Activated T-helper 1 cell treated with anti-CD3 and anti-CD28 coated beads, Interleukin-12 subunit alpha, Interleukin-12 subunit beta, Interleukin-2, Interleukin-4 antibody, amounts not matched to agents 30 ng/mL and 10 ng/mL and 1 ng/mL, durations not matched to agents 14 hours and 24 hours and 36 hours (primary cell): ENCODE data around the gene LRRTM3. TPM values are rescaled to one million over a fixed set of nuclear protein-coding genes. Genes with fewer than 3 reads are reported as not detected.

ENCODE experiments used
- DNase-seq: peaks from one replicate; pipeline ENCODE4 v3.0.0; 2021; ENCODE audit warnings: low spot score
- H3K27ac Mint-ChIP-seq: one replicate; pipeline ENCODE4 v1.8.0; 2021; ENCODE audit warnings: mild to moderate bottlenecking, mixed read lengths
- H3K27me3 Mint-ChIP-seq: one replicate; pipeline ENCODE4 v1.8.0; 2022; ENCODE audit warnings: mild to moderate bottlenecking, moderate library complexity, mixed read lengths; ENCODE audit not compliant: insufficient read depth
- H3K36me3 Mint-ChIP-seq: one replicate; pipeline ENCODE4 v1.8.0; 2021; ENCODE audit warnings: low read depth, mixed read lengths
- H3K4me1 Mint-ChIP-seq: one replicate; pipeline ENCODE4 v1.8.0; 2021; ENCODE audit warnings: low read depth, mixed read lengths
- H3K4me3 Mint-ChIP-seq: one replicate; pipeline ENCODE4 v1.8.0; 2021; ENCODE audit warnings: mild to moderate bottlenecking, moderate library complexity, mixed read lengths
- H3K9me3 Mint-ChIP-seq: one replicate; pipeline ENCODE4 v1.8.0; 2021; ENCODE audit warnings: mixed read lengths
- intact Hi-C: fragments of 100-400 bp; cut with micrococcal nuclease; formaldehyde crosslinking; loops from one replicate; pipeline ENCODE4 v1.15.1; 2024
- total RNA-seq: library from RNA; stranded (reverse); gene quantifications from 2 replicates; pipeline ENCODE4 v1.2.3, GENCODE V29; 2022

Gene LRRTM3
- total RNA-seq, 1 donor from 2014 or later, result not detected

GRCh38 chr10:66942407-66942806, 16.6 kb downstream of the LRRTM3 start:
- no peak for DNase-seq
- no peaks in the 10 kb centered on the region for H3K9me3 Mint-ChIP-seq
- H3K4me3 Mint-ChIP-seq, result no peak overlapping the region
- no peaks in the 10 kb centered on the region for H3K36me3 Mint-ChIP-seq
- no peaks in the 10 kb centered on the region for H3K27me3 Mint-ChIP-seq
- H3K4me1 Mint-ChIP-seq, result no peaks in the 10 kb centered on the region
- intact Hi-C loops, result no loop called here
- no peak overlapping the region for H3K27ac Mint-ChIP-seq

GRCh38 chr10:66943590-66943989, 17.8 kb downstream of the LRRTM3 start:
- Mint-ChIP-seq H3K27me3 (no peaks in the 10 kb centered on the region), H3K4me1 (no peaks in the 10 kb centered on the region), H3K36me3 (no peaks in the 10 kb centered on the region), H3K27ac (no peak overlapping the region), H3K9me3 (no peaks in the 10 kb centered on the region), H3K4me3 (no peak overlapping the region)
- DNase-seq, result no peak
- intact Hi-C loops, result no loop called here

DNA sequence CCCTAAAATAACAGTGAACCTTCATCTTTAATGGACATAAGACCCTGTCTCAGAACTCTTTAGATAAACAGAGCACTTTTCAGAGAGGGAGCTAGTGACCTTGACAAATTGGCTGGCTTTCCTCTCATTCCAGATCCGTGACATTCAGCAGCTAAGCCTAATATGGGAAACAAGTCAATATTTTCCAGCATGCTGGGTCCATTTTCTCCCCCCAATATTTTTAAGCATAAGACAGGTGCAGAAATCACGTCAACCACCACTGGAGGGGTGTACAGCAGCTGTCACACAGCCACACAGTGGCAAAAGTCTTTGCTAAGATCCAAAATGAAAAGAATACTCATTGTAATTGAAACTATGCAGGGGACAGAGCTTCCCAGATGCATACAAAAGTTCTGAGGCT, 26.1 kb downstream of the LRRTM3 start:
- H3K4me3 Mint-ChIP-seq, result no peak overlapping the region
- H3K36me3 Mint-ChIP-seq, result no peaks in the 10 kb centered on the region
- intact Hi-C loops, result no loop called here
- no peak overlapping the region for H3K27ac Mint-ChIP-seq
- no peaks in the 10 kb centered on the region for H3K9me3 Mint-ChIP-seq
- H3K27me3 Mint-ChIP-seq, result no peaks in the 10 kb centered on the region
- no peak for DNase-seq
- no peaks in the 10 kb centered on the region for H3K4me1 Mint-ChIP-seq

DNA sequence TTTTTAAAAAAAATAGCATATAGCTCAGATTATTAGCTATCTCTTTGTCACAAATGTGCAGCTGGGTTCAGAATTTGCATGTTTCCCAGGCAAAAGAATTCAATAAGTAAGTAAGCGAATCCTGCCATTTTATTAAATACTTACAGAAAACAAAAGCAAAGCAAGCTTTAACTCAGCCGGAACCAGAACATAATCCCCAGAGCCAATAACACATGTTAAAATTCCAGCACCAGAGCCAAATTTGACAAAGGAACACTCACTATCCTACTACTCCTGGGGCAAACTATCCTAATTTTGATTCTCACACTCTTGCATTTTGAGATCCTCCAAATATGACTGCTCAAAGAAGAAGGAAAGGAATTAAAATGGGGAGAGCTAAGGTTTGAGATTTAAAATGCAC, 32.6 kb downstream of the LRRTM3 start:
- DNase-seq, result no peak
- Mint-ChIP-seq H3K27me3 (no peaks in the 10 kb centered on the region), H3K4me3 (no peak overlapping the region), H3K36me3 (no peaks in the 10 kb centered on the region), H3K4me1 (no peaks in the 10 kb centered on the region), H3K9me3 (no peaks in the 10 kb centered on the region), H3K27ac (no peak overlapping the region)
- intact Hi-C loops, result no loop called here

DNA sequence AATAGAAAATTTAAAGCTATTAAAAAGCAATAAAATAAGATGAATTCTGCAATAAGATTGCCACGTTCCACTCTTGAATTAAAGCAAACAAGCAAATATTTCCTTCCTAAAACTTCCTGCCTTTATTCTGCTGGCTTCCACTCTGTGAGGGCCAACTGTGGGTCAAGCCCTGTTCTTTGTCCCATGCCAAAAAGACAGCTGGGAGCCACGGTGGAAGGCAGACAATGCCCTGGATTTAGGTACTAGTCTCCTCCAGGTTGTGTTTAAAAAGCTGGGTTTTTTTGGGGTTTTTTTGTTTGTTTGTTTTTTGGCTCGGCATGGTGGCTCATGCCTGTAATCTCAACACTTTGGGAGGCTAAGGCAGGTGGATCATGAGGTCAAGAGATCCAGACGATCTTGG, 39.1 kb downstream of the LRRTM3 start:
- DNase-seq, result no peak
- intact Hi-C loops, result no loop called here
- H3K27me3 Mint-ChIP-seq, result no peaks in the 10 kb centered on the region
- H3K36me3 Mint-ChIP-seq, result no peaks in the 10 kb centered on the region
- no peaks in the 10 kb centered on the region for H3K4me1 Mint-ChIP-seq
- H3K27ac Mint-ChIP-seq, result no peak overlapping the region
- no peaks in the 10 kb centered on the region for H3K9me3 Mint-ChIP-seq
- no peak overlapping the region for H3K4me3 Mint-ChIP-seq

GRCh38 chr10:66980246-66980815, 54.5 kb downstream of the LRRTM3 start:
- no peak overlapping the region for H3K27ac Mint-ChIP-seq
- H3K4me1 Mint-ChIP-seq, result no peaks in the 10 kb centered on the region
- intact Hi-C loops, result no loop called here

GRCh38 chr10:66981361-66982052, 55.7 kb downstream of the LRRTM3 start:
- H3K36me3 Mint-ChIP-seq, result no peaks in the 10 kb centered on the region
- no peak overlapping the region for H3K27ac Mint-ChIP-seq
- no peaks in the 10 kb centered on the region for H3K27me3 Mint-ChIP-seq
- no peaks in the 10 kb centered on the region for H3K9me3 Mint-ChIP-seq
- intact Hi-C loops, result no loop called here
- no peak for DNase-seq
- H3K4me3 Mint-ChIP-seq, result no peak overlapping the region
- H3K4me1 Mint-ChIP-seq, result no peaks in the 10 kb centered on the region

More at GRCh38 chr10:66980246-66980815, 54.5 kb downstream of the LRRTM3 start:
- H3K4me3 Mint-ChIP-seq, result no peak overlapping the region
- DNase-seq, result no peak
- H3K36me3 Mint-ChIP-seq, result no peaks in the 10 kb centered on the region
- no peaks in the 10 kb centered on the region for H3K27me3 Mint-ChIP-seq
- no peaks in the 10 kb centered on the region for H3K9me3 Mint-ChIP-seq

- Mint-ChIP-seq H3K4me1 (no peaks in the 10 kb centered on the region), H3K36me3 (no peaks in the 10 kb centered on the region), H3K9me3 (no peaks in the 10 kb centered on the region), H3K27ac (no peak overlapping the region), H3K4me3 (no peak overlapping the region), H3K27me3 (no peaks in the 10 kb centered on the region)
- intact Hi-C loops, result no loop called here
- DNase-seq, result no peak
Observed at GRCh38 chr10:66982053-66982420, 56.2 kb downstream of the LRRTM3 start.

DNA sequence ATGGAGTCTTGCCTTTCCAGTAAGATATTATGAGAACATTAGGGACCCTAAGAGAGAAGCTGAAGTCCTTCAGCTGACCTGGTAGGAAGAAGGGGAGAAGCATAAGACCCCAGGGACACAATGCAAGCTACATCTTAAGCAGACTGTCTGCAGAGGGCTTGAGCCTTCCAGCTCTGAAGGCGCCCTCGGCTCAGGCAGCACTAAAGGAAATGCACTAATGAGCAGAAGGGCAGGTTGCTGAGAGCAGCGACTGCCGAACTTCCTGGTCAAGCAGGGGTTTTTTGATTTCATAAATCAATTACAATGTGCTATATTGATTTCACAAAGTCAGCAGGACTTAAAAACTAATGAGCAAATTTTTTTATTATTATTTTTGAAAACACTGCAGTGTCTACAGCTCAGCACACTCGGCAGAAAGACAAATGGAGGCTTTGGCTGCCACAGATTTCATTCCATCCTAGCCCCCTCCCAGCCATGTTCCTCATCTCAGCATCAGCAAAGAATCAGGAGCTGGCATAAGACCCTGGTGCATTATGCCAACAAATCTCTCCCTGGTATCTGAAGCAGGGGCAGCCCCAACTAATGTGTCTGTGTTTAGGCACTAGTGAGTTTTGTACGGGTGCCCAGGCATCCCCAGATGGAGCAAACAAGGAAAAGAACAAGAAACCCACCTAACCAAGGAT, 57.1 kb downstream of the LRRTM3 start:
- Mint-ChIP-seq H3K4me1 (no peaks in the 10 kb centered on the region), H3K27me3 (no peaks in the 10 kb centered on the region), H3K27ac (no peak overlapping the region), H3K4me3 (no peak overlapping the region), H3K36me3 (no peaks in the 10 kb centered on the region), H3K9me3 (no peaks in the 10 kb centered on the region)
- intact Hi-C loops, result no loop called here
- no peak for DNase-seq

DNA sequence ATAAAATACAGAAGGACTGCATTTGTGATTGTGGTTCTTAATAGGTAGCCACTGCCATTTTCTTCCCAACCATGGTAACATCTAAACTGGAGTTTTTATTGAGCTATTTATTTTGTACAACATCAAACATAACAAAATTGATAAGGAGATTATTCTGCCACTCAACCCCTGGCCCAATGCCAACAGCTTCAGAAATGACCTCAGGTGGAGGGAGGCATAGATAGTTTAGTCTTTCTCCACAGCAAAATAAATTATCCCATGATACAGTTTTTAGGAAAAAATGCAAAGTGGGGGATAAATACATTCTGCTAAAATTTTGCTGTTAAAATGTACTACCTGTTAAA, 57.6 kb downstream of the LRRTM3 start:
- no peak overlapping the region for H3K27ac Mint-ChIP-seq
- no peaks in the 10 kb centered on the region for H3K36me3 Mint-ChIP-seq
- no peak for DNase-seq
- no peaks in the 10 kb centered on the region for H3K9me3 Mint-ChIP-seq
- H3K27me3 Mint-ChIP-seq, result no peaks in the 10 kb centered on the region
- intact Hi-C loops, result no loop called here
- H3K4me3 Mint-ChIP-seq, result no peak overlapping the region
- H3K4me1 Mint-ChIP-seq, result no peaks in the 10 kb centered on the region

GRCh38 chr10:66990143-66990830, 64.5 kb downstream of the LRRTM3 start:
- no peak for DNase-seq
- no peaks in the 10 kb centered on the region for H3K9me3 Mint-ChIP-seq
- no peak overlapping the region for H3K27ac Mint-ChIP-seq
- H3K27me3 Mint-ChIP-seq, result no peaks in the 10 kb centered on the region
- no peaks in the 10 kb centered on the region for H3K4me1 Mint-ChIP-seq
- no peak overlapping the region for H3K4me3 Mint-ChIP-seq
- no peaks in the 10 kb centered on the region for H3K36me3 Mint-ChIP-seq
- intact Hi-C loops, result no loop called here

DNA sequence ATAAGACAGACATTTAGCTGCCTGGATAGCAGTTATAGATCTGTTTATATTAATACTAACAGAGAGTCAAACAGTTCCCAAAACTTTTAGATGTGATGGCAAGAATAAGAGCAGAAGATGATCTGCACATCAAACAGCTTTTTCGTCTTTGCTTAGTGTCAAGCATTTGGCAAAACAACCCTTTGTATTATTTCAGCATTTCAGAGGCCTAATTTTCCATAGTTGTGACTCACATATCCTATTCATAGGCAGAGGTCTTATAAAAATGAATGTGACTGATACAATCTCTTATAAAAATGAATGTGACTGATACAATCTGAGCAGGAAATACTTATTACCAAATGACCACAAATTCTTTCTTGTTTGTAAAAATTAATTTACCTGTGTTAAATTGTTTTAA, 71.2 kb downstream of the LRRTM3 start:
- Mint-ChIP-seq H3K27ac (no peak overlapping the region), H3K9me3 (no peaks in the 10 kb centered on the region)
- intact Hi-C loops, result no loop called here

More for the DNA sequence above, 71.2 kb downstream of the LRRTM3 start:
- DNase-seq, result no peak
- H3K4me1 Mint-ChIP-seq, result no peaks in the 10 kb centered on the region
- H3K27me3 Mint-ChIP-seq, result no peaks in the 10 kb centered on the region
- H3K4me3 Mint-ChIP-seq, result no peak overlapping the region
- H3K36me3 Mint-ChIP-seq, result no peaks in the 10 kb centered on the region
